ENCODE results near the gene FANCE. TPM values are rescaled to one million over a fixed set of nuclear protein-coding genes. Genes with fewer than 3 reads are reported as not detected.

Gene FANCE
- total RNA-seq, 1 experiment from 2014 or later = 10.4 TPM

- no peak for DNase-seq
- Mint-ChIP-seq H3K9me3 (ENCODE audit: low read depth, unreplicated experiment) (no peaks in the 10 kb centered on the region), H3K4me3 (ENCODE audit: low read depth, unreplicated experiment) (no peak overlapping the region), H3K4me1 (ENCODE audit: low read depth, unreplicated experiment) (no peaks in the 10 kb centered on the region), H3K27me3 (ENCODE audit: unreplicated experiment) (peaks cover 61% of the 10 kb centered on the region), H3K36me3 (ENCODE audit: insufficient read depth, unreplicated experiment) (no peaks in the 10 kb centered on the region), H3K27ac (ENCODE audit: unreplicated experiment) (no peak overlapping the region)
- BruUV-seq (replicated peaks) = no TSS peak
- CTCF ChIA-PET = interaction anchor here (0.5 to 1.2 kb wide), 3 partner anchors 9 to 343 kb away, joined by 3 to 6 read pairs (median 3); no protein-coding TSS in a partner anchor
- TF ChIP-seq, protein P1, sequence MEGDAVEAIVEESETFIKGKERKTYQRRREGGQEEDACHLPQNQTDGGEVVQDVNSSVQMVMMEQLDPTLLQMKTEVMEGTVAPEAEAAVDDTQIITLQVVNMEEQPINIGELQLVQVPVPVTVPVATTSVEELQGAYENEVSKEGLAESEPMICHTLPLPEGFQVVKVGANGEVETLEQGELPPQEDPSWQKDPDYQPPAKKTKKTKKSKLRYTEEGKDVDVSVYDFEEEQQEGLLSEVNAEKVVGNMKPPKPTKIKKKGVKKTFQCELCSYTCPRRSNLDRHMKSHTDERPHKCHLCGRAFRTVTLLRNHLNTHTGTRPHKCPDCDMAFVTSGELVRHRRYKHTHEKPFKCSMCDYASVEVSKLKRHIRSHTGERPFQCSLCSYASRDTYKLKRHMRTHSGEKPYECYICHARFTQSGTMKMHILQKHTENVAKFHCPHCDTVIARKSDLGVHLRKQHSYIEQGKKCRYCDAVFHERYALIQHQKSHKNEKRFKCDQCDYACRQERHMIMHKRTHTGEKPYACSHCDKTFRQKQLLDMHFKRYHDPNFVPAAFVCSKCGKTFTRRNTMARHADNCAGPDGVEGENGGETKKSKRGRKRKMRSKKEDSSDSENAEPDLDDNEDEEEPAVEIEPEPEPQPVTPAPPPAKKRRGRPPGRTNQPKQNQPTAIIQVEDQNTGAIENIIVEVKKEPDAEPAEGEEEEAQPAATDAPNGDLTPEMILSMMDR (IDR thresholded peaks at IDR 0.05; ENCODE audit: unreplicated experiment) = no peak
- intact Hi-C loops (cut with micrococcal nuclease; ENCODE audit: unreplicated experiment) = no loop called here
Observed at GRCh38 chr6:35508027-35508426, 55.9 kb downstream of the FANCE start.

- no peak overlapping the region for H3K27ac Mint-ChIP-seq (ENCODE audit: unreplicated experiment)
- no peaks in the 10 kb centered on the region for H3K4me1 Mint-ChIP-seq (ENCODE audit: low read depth, unreplicated experiment)
- H3K9me3 Mint-ChIP-seq (ENCODE audit: low read depth, unreplicated experiment) = no peaks in the 10 kb centered on the region
- CTCF ChIA-PET = interaction anchor here (0.5 to 1.2 kb wide), 3 partner anchors 8 to 342 kb away, joined by 3 to 6 read pairs (median 3); no protein-coding TSS in a partner anchor
- no peaks in the 10 kb centered on the region for H3K36me3 Mint-ChIP-seq (ENCODE audit: insufficient read depth, unreplicated experiment)
- intact Hi-C loops (cut with micrococcal nuclease; ENCODE audit: unreplicated experiment) = no loop called here
- TF ChIP-seq, protein P1 (IDR thresholded peaks at IDR 0.05; ENCODE audit: unreplicated experiment) = no peak
- no TSS peak for BruUV-seq (replicated peaks)
- no peak for DNase-seq
- peaks cover 61% of the 10 kb centered on the region for H3K27me3 Mint-ChIP-seq (ENCODE audit: unreplicated experiment)
- no peak overlapping the region for H3K4me3 Mint-ChIP-seq (ENCODE audit: low read depth, unreplicated experiment)
Observed at GRCh38 chr6:35508542-35508941, 56.4 kb downstream of the FANCE start.

DNA sequence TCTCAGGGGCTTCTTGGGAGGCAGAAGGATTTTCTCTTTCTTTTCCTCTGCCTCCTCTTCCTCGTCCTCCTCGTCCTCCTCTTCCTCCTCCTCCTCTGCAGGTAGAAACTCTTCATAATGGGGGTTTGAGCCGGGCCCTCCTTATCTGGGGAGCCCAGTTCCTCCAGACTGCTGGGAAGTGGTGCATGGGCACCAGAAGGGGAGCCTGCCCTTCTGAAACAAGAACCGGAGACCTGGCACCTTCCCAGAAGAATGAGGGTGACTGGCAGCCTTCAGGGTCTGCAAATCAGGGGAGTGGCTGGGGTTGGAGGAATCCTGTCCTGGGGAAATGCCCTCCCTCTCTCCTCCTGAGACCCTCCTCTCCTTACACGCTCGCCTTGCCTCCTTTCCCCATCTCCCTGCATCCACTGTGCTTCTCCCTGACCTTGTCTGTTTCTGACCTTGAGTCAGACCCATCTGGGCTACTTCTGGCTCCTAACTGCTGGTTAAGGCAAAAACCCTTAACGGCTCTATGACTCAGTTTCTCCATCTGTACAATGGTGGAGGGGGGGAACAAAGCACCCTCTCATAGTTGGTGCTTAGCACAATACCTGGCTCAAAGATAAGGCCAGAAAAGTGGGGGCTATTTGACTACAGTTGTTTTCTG, 58.9 kb downstream of the FANCE start:
- no peaks in the 10 kb centered on the region for H3K9me3 Mint-ChIP-seq (ENCODE audit: low read depth, unreplicated experiment)
- no peak overlapping the region for H3K27ac Mint-ChIP-seq (ENCODE audit: unreplicated experiment)
- no TSS peak for BruUV-seq (replicated peaks)
- H3K4me3 Mint-ChIP-seq (ENCODE audit: low read depth, unreplicated experiment) = no peak overlapping the region
- H3K27me3 Mint-ChIP-seq (ENCODE audit: unreplicated experiment) = peaks cover 56% of the 10 kb centered on the region
- TF ChIP-seq, protein P1 (IDR thresholded peaks at IDR 0.05; ENCODE audit: unreplicated experiment) = no peak
- no peaks in the 10 kb centered on the region for H3K4me1 Mint-ChIP-seq (ENCODE audit: low read depth, unreplicated experiment)
- no peaks in the 10 kb centered on the region for H3K36me3 Mint-ChIP-seq (ENCODE audit: insufficient read depth, unreplicated experiment)
- no peak for DNase-seq
- intact Hi-C loops (cut with micrococcal nuclease; ENCODE audit: unreplicated experiment) = no loop called here
- CTCF ChIA-PET = interaction anchor here (0.6 kb wide), 1 partner anchor 12 kb away, joined by 4 read pairs; no protein-coding TSS in a partner anchor

DNA sequence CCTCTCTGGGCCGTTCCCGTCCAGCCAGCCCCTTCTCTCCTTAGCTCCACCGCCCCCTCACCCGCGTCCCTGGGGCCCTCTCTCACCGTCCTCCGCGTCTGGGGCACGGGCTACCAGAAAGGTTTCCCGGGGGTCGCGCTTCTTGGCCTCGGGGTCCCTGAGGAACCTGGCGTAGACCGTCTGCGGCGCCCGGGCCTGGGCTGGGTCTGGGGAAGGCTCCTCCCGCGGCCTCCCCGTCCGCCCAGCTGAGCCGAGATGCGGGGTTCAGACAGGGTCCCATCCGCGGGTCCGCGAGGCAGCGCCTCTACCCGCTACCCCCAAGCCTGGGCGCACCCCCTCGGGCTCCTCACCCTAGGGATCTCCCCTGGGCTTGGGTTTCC, 59.4 kb downstream of the FANCE start:
- no peaks in the 10 kb centered on the region for H3K36me3 Mint-ChIP-seq (ENCODE audit: insufficient read depth, unreplicated experiment)
- TF ChIP-seq, protein P1 (IDR thresholded peaks at IDR 0.05; ENCODE audit: unreplicated experiment) = no peak
- no peak for DNase-seq
- H3K9me3 Mint-ChIP-seq (ENCODE audit: low read depth, unreplicated experiment) = no peaks in the 10 kb centered on the region
- H3K27ac Mint-ChIP-seq (ENCODE audit: unreplicated experiment) = no peak overlapping the region
- no peak overlapping the region for H3K4me3 Mint-ChIP-seq (ENCODE audit: low read depth, unreplicated experiment)
- no peaks in the 10 kb centered on the region for H3K4me1 Mint-ChIP-seq (ENCODE audit: low read depth, unreplicated experiment)
- BruUV-seq (replicated peaks) = no TSS peak
- H3K27me3 Mint-ChIP-seq (ENCODE audit: unreplicated experiment) = peaks cover 51% of the 10 kb centered on the region
- CTCF ChIA-PET = interaction anchor here (0.6 kb wide), 2 partner anchors 11 to 257 kb away, joined by 4 read pairs; no protein-coding TSS in a partner anchor
- intact Hi-C loops (cut with micrococcal nuclease; ENCODE audit: unreplicated experiment) = no loop called here

All from Calu3 (cell line).